ENCODE measurements around the gene L3MBTL1.

DNA sequence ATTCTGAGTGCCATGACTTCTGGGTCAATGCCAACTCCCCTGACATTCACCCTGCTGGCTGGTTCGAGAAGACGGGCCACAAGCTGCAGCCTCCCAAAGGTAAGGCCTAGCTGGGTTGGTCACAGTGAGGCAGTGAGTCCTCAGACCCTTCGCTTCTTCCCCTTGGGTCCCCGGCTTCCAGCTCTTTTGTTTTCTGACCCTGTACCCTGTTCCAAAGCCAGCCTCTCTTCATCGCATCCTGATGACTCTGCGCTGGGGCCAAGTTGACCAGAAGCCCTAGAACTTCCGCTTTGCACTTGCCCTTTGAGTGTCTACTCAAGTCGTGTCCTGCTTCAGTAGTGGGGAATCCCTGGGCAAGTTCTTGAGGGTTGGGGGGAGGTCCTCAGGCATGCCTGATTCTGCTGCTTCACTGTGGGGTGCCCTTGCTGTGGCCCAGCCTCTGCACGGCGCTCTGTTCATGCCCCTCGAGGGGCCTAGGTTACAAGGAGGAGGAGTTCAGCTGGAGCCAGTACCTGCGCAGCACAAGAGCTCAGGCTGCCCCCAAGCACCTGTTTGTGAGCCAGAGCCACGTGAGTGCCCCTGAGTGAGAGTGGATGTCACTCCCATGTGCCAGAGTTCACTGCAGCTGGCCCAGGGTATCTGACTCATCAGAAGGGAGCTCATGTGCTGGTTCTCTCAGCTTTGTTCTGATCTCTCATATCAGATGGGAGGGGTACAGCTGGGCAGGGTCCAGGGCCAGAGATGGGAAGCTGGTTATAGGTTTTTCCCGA, 23.0 kb downstream of the L3MBTL1 start:
- TF ChIP-seq POLR2A (IDR thresholded peaks at IDR 0.05) (no peak), CTCF (IDR thresholded peaks at IDR 0.05) (no peak)

Measured in breast epithelium (tissue), 3 donors.